ENCODE measurements around the gene SLC39A11. TPM values are rescaled to one million over a fixed set of nuclear protein-coding genes. Genes with fewer than 3 reads are reported as not detected.

The SLC39A11 gene
- total RNA-seq, 1 donor from 2014 or later = 4.9 TPM

DNA sequence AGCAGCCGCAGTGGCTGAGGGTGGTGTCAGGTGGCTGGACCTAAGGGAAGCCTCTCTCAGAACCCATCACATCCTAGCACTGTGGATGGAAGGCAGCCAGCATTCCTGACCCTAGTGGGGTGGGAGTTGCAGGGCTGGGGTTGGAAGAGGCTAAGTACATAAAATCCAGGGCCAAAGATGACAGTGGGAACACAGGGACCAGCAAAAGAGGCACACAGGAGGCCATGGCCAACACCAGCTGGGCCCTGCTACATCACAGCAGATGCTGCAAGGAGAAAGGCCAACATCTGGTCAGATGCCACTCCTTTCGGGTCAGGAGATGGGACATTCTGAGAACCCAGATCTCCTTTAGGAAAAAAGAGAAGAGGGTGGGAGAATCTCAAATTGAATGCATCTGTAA is 415.4 kb downstream of the SLC39A11 start:
- Histone ChIP-seq H3K27me3 (no peaks in the 10 kb centered on the region), H3K4me3 (no peak overlapping the region), H3K27ac (no peak overlapping the region), H3K36me3 (no peaks in the 10 kb centered on the region), H3K4me1 (no peaks in the 10 kb centered on the region), H3K9me3 (no peaks in the 10 kb centered on the region)
- TF ChIP-seq, protein P1, sequence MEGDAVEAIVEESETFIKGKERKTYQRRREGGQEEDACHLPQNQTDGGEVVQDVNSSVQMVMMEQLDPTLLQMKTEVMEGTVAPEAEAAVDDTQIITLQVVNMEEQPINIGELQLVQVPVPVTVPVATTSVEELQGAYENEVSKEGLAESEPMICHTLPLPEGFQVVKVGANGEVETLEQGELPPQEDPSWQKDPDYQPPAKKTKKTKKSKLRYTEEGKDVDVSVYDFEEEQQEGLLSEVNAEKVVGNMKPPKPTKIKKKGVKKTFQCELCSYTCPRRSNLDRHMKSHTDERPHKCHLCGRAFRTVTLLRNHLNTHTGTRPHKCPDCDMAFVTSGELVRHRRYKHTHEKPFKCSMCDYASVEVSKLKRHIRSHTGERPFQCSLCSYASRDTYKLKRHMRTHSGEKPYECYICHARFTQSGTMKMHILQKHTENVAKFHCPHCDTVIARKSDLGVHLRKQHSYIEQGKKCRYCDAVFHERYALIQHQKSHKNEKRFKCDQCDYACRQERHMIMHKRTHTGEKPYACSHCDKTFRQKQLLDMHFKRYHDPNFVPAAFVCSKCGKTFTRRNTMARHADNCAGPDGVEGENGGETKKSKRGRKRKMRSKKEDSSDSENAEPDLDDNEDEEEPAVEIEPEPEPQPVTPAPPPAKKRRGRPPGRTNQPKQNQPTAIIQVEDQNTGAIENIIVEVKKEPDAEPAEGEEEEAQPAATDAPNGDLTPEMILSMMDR (IDR thresholded peaks at IDR 0.05) = no peak
- no peak for DNase-seq (ENCODE audit: low spot score in 2 of 2)
- intact Hi-C loops (cut with DNase I) = no loop called here

GRCh38 chr17:72672729-72673128 is 419.8 kb downstream of the SLC39A11 start:
- no peaks in the 10 kb centered on the region for H3K36me3 ChIP-seq
- intact Hi-C loops (cut with DNase I) = no loop called here
- H3K4me1 ChIP-seq = no peaks in the 10 kb centered on the region
- H3K9me3 ChIP-seq = no peaks in the 10 kb centered on the region
- DNase-seq (ENCODE audit: low spot score in 2 of 2) = no peak
- TF ChIP-seq, protein P1 (IDR thresholded peaks at IDR 0.05) = no peak
- no peaks in the 10 kb centered on the region for H3K27me3 ChIP-seq
- H3K4me3 ChIP-seq = no peak overlapping the region
- no peak overlapping the region for H3K27ac ChIP-seq

DNA sequence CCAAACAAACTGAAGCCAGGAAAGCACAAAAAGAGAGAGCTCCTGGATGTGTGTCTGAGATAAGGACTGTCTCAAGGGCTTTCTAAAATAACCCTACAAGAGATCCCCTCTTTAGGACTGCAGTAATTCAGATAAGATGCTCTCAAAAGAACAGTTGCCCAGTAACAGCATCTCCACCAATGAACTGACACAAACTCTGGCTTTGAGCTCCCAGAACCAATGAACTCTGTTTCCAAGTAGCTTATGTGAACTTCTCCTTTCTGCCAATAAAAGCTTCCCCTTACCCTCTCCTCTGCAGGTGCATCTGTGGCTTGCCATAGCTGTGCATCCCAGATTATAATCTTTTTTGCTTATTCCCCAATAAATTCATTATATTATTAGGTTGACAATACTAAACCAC is 421.5 kb downstream of the SLC39A11 start:
- intact Hi-C loops (cut with DNase I) = no loop called here
- Histone ChIP-seq H3K4me3 (no peak overlapping the region), H3K36me3 (no peaks in the 10 kb centered on the region), H3K9me3 (no peaks in the 10 kb centered on the region), H3K27ac (no peak overlapping the region), H3K4me1 (no peaks in the 10 kb centered on the region), H3K27me3 (no peaks in the 10 kb centered on the region)
- TF ChIP-seq, protein P1 (IDR thresholded peaks at IDR 0.05) = no peak
- DNase-seq (ENCODE audit: low spot score in 2 of 2) = no peak

- DNase-seq (ENCODE audit: low spot score in 2 of 2) = no peak
- H3K9me3 ChIP-seq = no peaks in the 10 kb centered on the region
- intact Hi-C loops (cut with DNase I) = no loop called here
- no peak overlapping the region for H3K4me3 ChIP-seq
- TF ChIP-seq, protein P1 (IDR thresholded peaks at IDR 0.05) = no peak
- no peaks in the 10 kb centered on the region for H3K4me1 ChIP-seq
- H3K27ac ChIP-seq = no peak overlapping the region
- H3K36me3 ChIP-seq = no peaks in the 10 kb centered on the region
- H3K27me3 ChIP-seq = no peaks in the 10 kb centered on the region
Measured at GRCh38 chr17:72667096-72668063, 425.1 kb downstream of the SLC39A11 start.

DNA sequence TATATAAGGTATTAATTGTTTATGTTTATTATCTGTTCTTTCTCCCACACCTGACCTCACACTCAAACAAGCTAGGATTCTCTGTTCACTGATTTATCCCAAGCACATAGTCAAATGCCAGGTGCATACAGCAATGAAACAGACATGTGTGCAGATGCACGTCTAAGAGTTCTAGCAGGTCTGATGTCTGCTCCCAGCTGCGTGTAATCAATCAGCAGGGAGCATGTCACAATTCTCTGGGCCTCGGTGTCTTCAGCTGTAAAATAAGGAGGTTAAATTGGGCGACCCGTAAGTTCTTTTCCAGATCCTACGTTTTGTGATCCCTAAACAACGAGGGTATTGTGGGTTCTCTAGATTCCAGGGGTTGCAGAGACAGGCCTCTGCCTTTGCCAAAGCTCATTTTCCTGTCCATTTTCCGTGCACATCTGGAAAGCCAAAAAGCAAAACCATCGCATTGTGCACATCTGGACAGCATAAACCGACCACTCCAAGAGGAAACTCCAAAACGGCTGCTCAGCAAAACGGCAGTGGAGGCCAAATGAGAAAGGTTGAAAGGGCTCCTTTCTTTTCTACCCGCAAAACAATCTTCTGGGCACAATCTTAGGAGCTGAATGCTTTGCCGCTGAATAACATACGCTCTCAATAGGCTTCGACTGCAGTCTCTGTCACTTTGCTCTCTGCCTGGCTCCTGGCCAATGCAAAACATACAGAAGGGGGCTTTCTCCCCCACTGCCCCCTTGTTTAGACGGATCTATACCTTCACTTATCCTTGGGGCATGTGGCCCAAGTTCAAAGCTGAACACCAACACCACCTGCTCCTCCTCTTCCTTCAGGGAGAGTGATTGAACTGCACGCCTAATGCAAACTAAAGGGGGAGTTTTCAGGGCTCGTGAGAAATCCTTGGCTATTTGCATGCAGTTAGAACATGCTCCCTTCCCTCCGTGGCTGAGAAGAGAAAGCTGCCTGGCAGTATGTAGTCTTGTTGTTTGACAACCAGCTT is 426.3 kb downstream of the SLC39A11 start:
- no peak for DNase-seq (ENCODE audit: low spot score in 2 of 2)
- Histone ChIP-seq H3K9me3 (no peaks in the 10 kb centered on the region), H3K27ac (no peak overlapping the region), H3K4me3 (no peak overlapping the region), H3K27me3 (no peaks in the 10 kb centered on the region), H3K4me1 (no peaks in the 10 kb centered on the region), H3K36me3 (no peaks in the 10 kb centered on the region)
- intact Hi-C loops (cut with DNase I) = no loop called here
- TF ChIP-seq, protein P1 (IDR thresholded peaks at IDR 0.05) = no peak
